ENCODE measurements around the gene ACBD6.

Gene ACBD6

GRCh38 chr1:180287988-180288705 is 214.2 kb downstream of the ACBD6 start:
- no peak for DNase-seq

GRCh38 chr1:180286417-180286816 is 216.0 kb downstream of the ACBD6 start:
- no peak for DNase-seq

DNA sequence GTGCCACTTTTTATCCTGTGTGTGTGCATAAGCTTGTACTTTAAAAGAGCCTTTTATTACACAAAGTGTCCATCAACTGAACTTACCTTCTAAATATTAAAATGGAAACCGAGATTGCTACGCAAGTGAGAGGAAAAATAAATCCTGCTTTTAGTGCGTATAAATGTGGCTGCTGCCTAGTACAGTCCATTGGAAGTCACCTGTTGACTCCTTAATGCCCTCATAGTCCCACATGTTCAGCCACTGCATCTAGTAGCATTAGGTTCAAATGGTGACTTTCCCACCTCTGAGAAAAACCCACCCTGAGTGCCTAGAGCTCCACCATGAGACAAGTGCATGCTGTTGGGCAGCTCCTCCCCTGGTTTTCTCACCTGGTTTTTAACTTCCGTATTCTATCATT is 219.3 kb downstream of the ACBD6 start:
- DNase-seq, result no peak

- DNase-seq, result no peak
Measured at GRCh38 chr1:180282401-180283044, 219.9 kb downstream of the ACBD6 start.

DNA sequence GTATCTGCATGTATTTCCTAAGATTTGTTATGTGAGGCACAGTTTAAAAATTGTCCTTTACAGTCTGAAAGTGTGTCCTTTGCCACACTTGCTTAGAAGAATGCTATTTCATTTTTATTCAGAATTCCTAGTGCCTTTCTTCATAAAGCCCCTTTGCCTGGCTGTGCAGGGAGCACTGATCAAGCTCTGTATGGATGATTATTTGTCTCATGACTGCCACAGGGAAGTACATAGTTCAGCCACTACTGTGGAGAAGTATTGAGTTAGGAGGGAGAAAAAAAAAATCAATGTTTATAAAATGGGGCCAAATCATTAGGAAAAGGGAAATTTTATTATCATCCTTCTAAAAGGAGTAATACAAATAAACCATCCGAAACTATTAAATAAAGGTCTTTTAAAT is 220.9 kb downstream of the ACBD6 start:
- DNase-seq, result no peak

- DNase-seq, result no peak
Measured at GRCh38 chr1:180280617-180281016, 221.8 kb downstream of the ACBD6 start.

DNA sequence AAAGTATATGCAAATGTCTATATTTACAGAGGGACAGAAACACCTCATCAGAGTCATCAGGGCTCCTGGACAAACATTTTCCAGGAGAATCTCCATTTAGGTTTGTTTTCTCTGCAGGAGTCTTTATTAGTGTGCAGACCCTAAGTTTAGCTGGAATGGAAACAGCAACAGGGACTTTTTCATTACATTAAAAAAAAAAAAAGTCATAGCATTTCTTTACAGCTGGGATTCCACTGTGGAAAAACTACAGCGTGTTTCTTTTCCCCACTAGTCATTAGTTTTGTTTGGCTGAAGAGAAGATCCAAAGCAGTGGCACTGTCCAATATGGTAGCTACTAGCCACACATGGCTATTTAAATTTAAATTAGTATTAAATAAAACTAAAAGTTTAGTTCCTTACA is 222.7 kb downstream of the ACBD6 start:
- DNase-seq, result no peak

DNA sequence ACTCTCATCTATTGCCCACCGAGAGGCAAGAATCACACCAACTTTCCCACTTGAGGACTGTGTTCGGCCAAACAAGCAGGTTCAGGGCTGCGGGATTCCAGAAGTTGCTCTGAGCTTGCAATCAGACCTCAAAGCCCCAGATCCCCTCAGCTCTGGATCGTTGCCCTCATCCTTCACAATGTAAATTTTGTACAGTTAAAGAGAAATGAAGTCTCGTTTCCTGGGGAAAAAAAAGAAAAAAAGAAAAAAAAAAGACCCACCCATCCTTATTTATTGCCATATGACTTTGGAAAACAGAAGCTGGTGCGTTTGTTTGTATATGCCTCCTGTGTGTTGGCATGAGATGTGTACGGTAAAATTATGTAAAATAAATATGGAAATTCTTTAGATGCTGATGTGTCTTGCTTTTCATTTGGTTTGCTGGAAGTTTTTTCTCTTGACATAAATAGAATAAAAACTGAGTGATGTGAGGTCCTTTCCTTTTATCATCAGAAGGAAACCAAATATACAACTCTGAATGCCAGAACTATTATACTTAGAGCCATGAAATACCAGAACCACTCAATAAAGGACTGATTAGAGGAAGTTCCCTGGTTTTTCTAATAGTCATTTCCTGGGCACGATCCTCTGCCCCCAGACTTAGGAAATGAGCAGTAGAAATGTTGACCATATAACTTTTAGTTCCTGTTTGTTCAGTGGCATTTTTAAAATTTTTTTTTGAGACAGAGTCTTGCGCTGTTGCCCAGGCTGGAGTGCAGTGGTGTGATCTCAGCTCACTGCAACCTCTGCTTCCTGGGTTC is 223.6 kb downstream of the ACBD6 start:
- no peak for DNase-seq

DNA sequence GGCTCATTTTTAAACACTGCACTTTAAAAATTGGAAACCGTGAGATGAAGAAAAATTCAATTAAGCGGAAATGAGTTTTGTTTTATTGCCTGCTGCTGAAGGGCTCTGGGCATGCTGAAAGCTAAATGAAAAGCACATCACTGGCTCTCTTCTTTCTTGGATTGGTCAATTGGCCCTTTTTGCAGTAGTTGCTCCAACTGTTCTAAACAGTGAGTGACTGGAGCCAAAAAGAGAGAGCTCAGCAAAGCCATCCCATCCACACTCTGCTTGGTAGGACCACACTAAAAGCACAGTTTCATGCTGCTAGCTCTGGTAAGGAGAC is 224.2 kb downstream of the ACBD6 start:
- no peak for DNase-seq

GRCh38 chr1:180277476-180278193 is 224.7 kb downstream of the ACBD6 start:
- no peak for DNase-seq

DNA sequence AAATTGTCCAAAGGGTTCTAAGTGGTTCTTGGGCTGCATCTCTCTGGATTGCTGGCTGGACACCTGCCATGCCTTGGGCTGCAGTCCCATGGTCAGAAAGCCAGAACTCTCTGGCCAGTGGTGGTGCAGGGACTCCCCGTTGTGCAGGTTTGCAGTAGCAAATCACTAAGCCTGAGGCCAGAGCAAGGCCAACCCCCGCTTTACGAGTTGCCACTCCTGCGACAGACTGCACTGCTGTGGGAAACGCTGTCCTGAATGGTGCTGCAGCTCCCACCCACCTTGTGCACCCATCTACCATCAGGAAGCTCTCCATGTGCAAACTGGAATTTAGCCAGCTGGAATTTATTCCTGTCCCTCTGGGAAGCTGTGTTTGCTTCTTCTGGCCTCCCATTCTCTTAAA is 226.7 kb downstream of the ACBD6 start:
- DNase-seq, result no peak

DNA sequence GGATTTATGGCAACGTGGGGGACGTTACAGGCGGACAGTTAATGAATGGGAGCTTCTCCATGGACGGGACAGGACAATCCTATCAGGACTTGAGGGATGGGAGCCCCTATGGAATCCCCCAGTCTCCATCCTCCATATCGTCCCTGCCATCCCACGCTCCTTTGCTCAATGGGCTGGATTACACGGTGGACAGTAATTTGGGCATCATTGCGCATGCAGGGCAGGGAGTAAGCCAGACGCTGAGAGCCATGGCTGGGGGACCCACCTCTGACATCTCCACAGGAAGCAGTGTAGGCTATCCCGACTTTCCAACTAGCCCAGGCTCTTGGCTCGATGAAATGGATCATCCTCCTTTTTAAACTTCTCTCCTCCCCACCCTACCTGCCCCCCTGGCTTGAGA is 228.2 kb downstream of the ACBD6 start:
- no peak for DNase-seq

DNA sequence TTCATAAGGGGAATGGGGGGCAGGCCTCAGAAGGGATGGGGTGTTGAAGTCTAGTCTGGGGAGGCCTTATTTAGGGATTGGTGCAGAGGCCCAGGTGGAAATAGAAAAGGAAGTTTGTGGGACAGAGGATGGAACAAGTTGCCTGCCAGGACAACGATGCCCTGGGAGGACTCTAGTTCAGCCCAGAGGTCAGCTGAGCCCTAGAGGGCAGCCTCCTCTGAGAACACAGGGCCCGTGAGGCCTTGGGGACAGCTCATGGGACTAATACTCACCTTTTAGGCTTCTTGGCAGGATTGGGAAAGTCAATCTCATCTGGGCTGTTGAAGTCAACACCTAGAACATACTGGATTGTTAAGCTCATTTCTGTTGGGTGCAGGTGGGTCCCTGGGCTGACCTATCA is 229.3 kb downstream of the ACBD6 start:
- no peak for DNase-seq

GRCh38 chr1:180272395-180272794 is 230.0 kb downstream of the ACBD6 start:
- no peak for DNase-seq

DNA sequence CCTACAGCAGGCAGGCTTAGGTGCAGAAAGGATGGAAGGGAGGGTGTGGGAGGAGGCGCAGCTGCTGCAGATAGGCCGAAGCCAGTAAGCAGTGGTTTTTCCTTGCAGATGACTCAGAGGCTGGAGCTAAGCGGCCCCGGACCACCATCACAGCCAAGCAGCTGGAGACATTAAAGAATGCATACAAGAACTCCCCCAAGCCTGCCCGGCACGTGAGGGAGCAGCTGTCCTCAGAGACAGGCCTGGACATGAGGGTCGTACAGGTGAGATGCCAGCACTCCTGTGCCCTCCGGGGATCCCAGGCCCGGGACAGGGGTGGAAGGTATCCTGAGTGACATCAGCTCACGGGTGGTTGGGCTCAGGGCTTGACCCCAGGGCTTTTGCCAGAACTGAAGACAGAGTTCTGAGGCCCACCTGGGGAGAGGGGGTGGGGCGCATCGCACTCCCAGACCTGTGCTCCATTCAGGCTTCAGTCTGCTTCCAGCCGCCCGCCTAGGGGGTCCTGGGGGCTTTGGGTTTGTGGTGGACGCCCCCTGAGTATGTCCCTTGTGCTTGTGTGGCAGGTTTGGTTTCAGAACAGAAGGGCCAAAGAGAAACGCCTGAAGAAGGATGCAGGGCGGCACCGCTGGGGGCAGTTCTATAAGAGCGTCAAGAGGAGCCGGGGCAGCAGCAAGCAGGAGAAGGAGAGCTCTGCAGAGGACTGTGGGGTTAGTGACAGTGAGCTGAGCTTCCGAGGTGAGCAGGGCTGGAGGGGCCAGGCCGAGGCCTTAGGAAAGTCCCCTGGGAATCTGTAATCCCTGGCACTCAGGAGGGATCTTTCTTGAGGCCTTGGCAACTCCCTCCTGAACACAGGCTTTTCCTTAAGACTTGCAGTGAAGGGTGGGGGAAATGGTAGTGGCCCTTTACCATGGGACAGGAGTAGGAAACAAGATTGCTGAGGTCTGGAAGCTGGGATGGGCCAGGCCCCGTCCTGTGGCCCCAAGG is 230.8 kb downstream of the ACBD6 start:
- DNase-seq, result no peak

- no peak for DNase-seq
Measured at GRCh38 chr1:180270530-180271271, 231.7 kb downstream of the ACBD6 start.

DNA sequence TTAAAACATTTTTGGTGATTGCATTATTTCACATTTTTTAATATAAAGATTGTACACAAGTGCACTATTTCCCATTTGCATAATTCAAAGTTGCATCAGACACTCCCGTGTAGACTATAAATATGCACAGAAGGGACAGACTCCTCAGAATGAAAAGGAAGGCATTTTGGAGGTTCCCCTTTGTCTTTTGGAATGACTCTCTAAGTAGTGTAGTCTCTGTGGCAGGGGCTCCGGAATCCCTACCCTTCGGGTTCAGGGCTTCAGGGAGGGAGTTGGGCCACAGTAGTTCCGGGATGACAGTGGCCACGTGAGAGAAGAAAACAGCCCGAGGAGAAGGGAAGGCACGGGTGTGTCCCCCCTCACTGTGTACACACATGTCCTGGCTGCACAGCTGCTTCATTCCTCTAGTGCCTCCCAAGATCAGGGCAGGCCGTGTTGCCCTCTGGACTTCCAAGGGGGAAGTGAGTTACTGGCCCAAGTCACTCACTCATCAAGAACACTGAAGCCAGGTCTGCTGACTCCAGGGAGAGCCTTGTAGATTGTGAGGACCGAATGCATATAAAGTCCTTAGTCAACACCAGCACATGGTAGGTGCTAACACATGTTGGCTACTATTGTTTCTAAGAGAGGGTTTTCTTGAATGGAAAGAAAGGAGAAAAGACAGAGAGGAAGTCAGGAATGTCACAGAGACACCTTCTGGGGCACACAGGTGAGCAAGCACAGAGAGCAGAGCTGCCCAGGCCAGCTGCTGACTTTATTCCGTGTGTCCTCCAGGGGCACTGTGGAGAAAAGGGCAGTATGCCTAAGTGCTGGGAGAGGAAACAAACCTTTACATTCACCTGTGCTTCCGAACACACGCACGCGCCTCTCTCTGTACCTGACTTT is 232.5 kb downstream of the ACBD6 start:
- DNase-seq, result no peak

GRCh38 chr1:180268556-180269075 is 233.8 kb downstream of the ACBD6 start:
- DNase-seq, result no peak

GRCh38 chr1:180267761-180268555 is 234.4 kb downstream of the ACBD6 start:
- DNase-seq, result no peak
